ENCODE measurements around the gene CACFD1.

DNA sequence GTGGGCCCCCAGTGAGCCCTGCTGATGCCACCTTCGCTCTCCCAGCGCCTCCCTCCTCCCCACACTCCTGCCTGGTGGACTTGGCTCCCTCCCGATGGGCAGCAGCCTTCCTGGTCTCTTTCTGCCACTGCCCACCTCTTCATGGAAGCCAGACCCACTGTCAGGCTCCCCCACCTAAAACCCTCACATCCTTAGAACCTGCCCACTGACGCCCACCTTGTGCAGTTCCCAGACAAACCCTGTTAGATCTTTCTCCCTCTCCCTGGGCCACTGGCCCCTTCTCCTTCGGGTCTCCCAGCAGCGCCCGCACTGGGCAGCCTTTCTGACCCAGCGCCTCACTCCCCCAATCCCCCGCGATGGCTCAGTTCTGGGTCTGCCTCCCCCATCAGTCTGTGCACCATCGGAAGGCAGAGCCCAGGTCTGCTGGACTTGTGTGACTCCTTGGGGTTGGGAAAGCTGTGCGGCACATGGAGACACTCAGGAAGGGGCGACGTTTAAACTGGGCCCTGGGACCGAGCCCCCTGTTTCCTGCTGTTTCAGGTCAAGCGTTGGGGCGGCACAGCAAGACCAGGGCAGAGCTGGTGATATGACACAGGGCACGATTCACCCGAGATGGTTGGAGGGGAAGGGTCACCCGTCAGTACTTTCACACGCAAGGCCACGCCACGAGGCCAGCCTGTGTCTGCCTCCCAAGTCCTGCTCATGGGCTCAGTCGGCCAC is 47.6 kb downstream of the CACFD1 start:
- TF ChIP-seq, protein P1, sequence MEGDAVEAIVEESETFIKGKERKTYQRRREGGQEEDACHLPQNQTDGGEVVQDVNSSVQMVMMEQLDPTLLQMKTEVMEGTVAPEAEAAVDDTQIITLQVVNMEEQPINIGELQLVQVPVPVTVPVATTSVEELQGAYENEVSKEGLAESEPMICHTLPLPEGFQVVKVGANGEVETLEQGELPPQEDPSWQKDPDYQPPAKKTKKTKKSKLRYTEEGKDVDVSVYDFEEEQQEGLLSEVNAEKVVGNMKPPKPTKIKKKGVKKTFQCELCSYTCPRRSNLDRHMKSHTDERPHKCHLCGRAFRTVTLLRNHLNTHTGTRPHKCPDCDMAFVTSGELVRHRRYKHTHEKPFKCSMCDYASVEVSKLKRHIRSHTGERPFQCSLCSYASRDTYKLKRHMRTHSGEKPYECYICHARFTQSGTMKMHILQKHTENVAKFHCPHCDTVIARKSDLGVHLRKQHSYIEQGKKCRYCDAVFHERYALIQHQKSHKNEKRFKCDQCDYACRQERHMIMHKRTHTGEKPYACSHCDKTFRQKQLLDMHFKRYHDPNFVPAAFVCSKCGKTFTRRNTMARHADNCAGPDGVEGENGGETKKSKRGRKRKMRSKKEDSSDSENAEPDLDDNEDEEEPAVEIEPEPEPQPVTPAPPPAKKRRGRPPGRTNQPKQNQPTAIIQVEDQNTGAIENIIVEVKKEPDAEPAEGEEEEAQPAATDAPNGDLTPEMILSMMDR (IDR thresholded peaks at IDR 0.05 in 2 of 3, conservative IDR thresholded peaks at IDR 0.05 in 1 of 3; ENCODE audit: borderline replicate concordance in 1 of 3, insufficient read depth in 1 of 3, low read depth in 2 of 3, low read length in 2 of 3): no peak
- no peak for TF ChIP-seq YY1 (IDR thresholded peaks at IDR 0.05; ENCODE audit: extremely low read depth, insufficient replicate concordance, low read depth, low read length)
- TF ChIP-seq, protein P2, sequence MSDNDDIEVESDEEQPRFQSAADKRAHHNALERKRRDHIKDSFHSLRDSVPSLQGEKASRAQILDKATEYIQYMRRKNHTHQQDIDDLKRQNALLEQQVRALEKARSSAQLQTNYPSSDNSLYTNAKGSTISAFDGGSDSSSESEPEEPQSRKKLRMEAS (IDR thresholded peaks at IDR 0.05): no peak
